Body of pancreas (tissue), 4 donors: ENCODE results near the gene ZNF322.

Experiments used
- POLR2A ChIP-seq, 3 donors: fragments of 450-650 bp; IDR thresholded peaks; one replicate each; pipeline ENCODE4 v1.6.1; 2016; ENCODE audit warnings: antibody characterized with exemption in 3 of 3, mild to moderate bottlenecking in 2 of 3
- TF ChIP-seq, protein P1 (sequence below), 7 experiments: fragments of 450-650 bp in 4 of 7; fragments of 200-600 bp in 3 of 7; sonication (generic) in 3 of 7; IDR thresholded peaks; one replicate each; pipeline ENCODE4 v1.5.1; 2016 to 2019; ENCODE audit warnings: antibody characterized with exemption in 7 of 7

- TF ChIP-seq, protein P1, sequence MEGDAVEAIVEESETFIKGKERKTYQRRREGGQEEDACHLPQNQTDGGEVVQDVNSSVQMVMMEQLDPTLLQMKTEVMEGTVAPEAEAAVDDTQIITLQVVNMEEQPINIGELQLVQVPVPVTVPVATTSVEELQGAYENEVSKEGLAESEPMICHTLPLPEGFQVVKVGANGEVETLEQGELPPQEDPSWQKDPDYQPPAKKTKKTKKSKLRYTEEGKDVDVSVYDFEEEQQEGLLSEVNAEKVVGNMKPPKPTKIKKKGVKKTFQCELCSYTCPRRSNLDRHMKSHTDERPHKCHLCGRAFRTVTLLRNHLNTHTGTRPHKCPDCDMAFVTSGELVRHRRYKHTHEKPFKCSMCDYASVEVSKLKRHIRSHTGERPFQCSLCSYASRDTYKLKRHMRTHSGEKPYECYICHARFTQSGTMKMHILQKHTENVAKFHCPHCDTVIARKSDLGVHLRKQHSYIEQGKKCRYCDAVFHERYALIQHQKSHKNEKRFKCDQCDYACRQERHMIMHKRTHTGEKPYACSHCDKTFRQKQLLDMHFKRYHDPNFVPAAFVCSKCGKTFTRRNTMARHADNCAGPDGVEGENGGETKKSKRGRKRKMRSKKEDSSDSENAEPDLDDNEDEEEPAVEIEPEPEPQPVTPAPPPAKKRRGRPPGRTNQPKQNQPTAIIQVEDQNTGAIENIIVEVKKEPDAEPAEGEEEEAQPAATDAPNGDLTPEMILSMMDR (IDR thresholded peaks at IDR 0.05) = no peak
- TF ChIP-seq POLR2A (IDR thresholded peaks at IDR 0.05) = no peak
These were observed 30.2 kb downstream of the ZNF322 start for GRCh38 chr6:26629359-26629758.
